ENCODE measurements around the gene PTTG2.
A peak's percentile ranks its signal among the peaks of the same experiment; 100 is the strongest.
"Not testable (repeated sequence)": the region's sequence is repeated elsewhere in the genome, so short reads cannot be mapped to it uniquely, and the experiment has no call there.

Gene PTTG2

DNA sequence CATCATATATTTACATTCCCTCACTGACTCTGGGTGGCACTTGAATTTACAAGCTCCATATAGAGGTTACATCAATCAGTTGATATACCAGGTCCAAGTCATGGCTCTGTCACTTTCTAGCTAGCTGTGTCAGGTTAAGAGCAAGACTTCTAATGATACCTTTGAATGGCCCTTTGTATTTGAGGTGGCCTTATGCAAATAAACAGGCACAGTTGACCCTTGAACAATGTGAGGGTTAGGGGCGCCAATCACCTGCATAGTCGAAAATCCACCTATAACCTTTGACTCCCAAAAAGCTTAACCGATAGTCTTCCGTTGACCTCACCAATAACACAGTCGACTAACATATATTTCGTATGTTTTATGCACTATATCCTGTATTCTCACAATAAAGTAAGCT lies 1.3 kb upstream of the PTTG2 start:
- DNase-seq: no peak

DNA sequence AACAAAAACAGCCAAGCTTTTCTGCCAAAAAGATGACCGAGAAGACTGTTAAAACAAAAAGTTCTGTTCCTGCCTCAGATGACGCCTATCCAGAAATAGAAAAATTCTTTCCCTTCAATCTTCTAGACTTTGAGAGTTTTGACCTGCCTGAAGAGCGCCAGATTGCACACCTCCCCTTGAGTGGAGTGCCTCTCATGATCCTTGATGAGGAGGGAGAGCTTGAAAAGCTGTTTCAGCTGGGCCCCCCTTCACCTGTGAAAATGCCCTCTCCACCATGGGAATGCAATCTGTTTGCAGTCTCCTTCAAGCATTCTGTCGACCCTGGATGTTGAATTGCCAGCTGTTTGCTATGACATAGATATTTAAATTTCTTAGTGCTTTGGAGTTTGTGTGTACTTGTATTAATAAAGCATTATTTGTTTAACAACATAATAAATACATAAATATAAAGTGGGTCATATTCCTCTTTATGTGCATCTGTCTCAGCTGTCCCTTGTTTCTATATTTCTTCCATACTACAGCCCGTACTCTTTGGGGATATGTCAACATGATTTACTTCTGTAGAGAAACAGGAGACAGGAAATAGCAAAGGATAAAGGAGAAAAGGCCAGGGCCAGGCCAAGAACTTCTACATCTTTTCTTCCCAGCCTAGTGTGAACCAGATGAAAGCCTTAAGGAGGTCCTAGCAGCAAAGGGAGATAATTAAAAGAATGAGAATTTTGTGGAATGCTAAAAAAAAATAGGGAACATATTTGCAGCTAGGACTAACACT lies 667 bp downstream of the PTTG2 start:
- DNase-seq: peak; percentile 50

DNA sequence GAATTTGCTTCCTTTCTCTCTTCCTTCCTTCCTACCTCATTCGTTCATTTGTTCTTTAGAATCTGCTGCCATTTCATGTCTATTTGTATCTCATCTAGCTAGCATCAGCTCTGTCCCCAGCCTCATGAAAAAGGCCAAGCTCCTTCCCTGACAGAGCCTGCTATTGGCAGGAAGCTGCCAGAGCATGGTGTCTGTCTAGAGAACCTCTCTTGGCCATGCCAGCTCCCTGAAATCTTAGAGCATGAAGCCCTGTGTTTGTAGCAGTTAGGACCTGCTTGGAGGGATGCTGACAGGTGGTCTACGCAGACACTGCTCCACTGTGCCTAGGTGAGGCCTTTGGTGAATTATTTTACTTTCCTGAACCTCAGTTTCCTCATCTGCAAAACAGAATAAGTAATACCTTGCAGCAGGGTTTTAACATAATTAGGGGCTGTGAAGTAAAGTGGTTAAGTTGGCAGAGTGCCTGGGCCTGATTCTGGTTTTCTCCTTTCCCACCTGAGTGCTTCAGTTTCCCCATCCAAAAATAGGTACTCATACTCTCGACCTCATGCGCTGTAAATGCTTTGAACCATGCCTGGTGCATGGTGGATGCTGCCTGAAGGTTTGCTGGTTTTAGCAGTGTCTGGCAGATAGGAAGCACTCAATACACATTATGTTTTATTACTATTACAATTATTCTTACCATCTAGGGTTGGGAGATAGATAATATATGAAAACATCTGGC lies 4.7 kb downstream of the PTTG2 start:
- DNase-seq: no peak

DNA sequence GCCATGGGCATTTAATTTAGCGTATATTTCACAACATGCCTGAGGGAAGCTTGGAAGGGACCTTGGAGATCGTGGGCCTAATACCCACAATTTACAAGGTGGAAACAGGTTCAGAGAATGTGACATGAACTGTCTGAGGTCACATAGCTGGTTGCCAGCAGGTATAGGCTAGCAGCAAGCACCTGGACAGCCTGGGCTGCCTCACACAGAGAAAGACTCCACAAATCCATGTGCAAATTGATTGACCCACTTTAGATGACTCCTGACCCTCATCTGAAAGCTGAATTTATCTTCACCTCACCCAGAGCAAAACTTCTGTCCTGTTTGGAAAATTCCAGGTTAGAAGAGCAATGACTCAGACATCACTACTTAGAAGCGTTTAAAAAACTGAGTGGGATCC lies 5.8 kb downstream of the PTTG2 start:
- DNase-seq: no peak

DNA sequence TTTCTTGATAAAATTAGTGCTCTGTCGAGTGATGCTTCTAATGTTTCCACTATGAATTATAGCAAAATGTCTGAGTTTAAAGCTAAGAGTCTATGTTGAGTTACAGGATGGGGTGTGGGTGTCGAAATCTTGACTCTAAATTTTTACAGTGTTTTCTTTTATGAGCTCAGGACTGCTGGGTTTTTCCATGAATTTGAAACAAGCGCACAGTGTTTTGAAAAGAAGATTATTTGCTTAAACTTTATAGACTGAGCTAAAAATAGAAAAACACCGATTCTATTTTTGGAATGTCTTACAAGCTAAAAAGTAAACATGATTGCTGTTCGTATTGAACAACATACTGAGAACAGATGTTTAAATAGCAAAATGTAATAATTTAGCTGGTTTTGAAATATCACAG lies 7.5 kb downstream of the PTTG2 start:
- no peak for DNase-seq

DNA sequence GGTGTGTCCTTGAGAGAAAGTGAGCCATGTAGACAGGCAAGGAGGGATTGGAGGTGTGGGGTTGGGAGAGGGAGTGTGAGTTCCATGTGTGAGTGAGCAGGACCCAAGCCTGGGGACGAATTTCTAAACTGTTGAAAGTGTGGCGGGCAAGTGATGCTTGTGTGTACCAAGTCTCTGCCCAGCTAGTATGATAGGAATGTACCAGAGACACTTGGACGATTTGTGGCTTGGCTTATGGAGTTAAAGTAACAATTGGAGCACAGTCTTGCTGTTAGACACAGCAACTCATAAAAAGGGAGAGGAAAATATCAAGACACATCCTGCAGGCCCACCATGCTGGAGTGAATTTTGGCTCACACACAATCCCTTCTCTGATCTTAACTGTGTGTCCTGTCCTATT lies 8.5 kb downstream of the PTTG2 start:
- no peak for DNase-seq

DNA sequence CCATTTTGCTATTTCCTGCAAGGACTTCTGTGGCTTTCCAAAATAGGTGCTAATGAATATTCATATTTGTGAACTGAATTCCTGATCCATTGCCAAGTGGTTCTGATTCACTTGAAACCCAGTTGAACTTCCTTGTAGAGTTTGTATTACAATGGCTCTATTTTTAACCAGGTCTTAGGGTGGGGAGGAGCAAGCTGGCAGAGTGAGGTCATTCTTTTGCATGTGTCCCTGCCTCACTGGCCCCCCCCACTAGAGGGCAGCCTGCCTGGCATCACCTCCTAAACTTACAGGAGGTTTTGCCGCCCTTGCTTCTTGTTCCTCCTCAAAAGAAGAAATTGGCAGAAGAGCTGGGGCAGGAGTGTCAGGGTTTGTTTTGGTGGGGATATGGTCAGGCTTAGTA lies 10.5 kb downstream of the PTTG2 start:
- peak; percentile 87 for DNase-seq

DNA sequence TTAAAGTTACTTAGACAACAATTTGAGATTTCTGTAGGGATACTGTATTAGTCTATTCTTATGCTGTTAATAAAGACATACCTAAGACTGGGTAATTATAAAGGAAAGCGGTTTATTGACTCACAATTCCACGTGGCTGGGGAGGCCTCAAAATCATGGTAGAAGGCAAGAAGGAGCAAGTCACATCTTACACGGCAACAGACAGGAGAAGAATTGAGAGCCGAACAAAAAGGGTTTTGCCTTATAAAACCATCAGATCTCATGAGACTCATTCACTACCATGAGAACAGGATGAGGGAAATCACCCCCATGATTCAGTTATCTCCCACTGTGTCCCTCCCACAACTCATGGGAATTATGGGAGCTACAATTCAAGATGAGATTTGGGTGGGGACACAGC lies 11.0 kb downstream of the PTTG2 start:
- DNase-seq: no peak

DNA sequence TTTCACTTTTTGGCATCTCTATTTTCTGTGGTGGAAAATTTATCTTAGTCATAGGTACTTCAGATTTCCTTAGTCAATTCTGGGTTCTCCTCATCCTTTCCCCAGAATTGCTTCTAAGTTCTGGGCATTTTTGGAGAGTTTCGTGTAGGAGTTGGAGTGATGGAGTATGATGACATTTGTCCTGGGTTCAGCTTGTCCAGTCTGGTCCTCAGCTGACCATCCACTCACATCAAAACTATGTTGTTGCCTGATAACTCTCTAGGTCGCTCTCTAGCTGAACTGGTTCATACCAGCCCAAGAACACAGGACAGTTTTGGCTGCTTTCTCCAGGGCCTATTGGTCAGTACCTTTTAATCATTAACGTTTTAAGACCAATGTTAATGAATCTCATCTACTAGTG lies 13.2 kb downstream of the PTTG2 start:
- no peak for DNase-seq

DNA sequence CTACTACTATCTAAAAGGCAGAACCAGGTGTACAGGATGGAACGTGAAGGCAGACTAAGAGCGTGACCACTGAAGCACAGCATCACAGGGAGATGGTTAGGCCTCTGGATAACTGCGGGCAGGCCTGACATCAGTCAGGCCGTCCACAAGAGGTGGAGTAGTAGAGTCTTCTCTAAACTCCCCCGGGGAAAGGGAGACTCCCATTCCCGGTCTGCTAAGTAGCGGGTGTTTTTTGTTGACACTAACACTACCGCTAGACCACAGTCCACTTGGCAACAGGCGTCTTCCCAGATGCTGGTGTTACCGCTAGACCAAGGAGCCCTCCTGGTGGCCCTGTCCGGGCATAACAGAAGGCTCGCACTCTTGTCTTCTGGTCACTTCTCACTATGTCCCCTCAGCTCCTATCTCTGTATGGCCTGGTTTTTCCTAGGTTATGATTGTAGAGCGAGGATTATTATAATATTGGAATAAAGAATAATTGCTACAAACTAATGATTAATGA lies 15.2 kb downstream of the PTTG2 start:
- DNase-seq: not testable (repeated sequence)

DNA sequence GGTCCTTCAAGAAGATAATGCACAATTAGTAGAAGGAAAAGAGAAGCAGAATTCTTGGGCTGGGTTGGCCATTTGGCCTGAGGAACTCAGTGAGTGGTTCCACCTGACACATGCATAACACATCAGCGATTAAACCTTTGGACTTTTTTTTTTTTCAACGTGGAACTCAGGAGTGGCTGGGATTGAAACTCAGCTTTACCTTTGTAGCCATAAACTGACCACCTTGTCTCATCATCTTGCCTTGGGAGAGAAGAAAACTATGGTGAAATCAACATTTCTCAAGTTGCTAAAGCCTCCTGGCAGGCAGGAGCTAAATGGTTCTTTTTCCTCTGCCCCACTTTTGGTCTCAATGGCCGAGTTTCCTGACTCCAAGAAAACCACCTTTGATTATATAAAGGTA lies 16.3 kb downstream of the PTTG2 start:
- DNase-seq: peak; percentile 66

DNA sequence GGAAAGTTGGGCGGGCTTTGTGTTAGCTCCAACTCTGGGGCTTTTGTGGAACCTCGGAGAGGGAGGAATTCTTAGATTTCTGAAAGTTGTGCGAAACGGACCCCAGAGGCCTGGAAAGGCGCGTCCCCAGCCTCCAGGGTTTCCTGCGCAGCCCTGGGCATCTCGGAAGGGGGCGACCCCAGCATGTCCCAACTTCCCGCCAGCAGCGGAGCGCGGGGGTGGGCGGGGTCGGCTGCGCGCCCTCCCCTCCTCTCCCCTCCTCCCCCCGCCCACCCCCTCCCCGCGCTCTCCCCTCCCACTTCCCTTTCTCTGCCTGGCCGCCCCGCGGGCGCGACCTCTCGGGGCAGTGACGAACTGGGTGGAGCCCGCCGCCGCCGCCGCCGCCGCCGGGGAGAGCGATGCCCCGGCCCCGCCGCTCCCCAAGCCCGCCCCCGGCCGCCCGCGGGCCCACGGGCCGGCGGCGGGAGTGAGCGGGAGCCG lies 16.8 kb downstream of the PTTG2 start:
- peak; percentile 93 for DNase-seq

DNA sequence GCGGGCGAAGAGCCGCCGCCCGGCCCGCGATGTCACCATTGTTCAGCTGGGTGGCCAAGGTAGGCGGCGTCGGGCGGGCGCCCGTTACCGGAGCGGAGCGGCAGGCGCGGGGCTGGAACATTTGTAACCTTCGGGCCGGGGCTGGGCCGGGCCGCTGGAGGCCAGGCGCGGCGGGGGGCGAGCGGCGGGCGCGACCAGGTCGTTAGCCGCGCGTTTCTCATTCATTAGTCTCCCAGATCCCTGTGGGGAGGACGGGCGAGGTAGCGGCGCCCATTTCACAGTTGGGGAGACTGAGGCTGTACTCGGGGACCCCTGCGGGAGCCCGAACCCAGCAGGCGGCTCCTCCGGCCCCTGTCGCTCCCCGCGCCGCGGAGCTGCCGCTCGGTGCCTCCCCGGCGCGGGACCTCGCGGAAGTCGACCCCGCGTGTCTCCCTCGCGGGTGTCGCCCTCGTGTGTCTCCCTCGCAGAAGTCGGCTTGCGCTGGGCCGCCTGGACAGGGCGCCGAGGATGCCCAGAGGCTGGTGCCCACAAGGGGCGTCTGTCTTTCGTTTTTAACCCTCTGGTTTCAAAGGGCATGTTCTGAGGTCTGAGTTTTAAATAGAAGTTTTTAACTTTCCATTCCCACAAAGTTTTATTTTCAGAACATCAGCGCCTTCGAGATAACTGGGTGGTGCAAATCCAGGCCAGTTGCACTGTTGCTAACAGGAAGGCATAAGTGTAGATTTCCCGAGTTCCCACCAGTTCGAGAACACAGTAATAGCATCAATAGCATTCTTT lies 17.5 kb downstream of the PTTG2 start:
- peak; percentile 92 for DNase-seq

DNA sequence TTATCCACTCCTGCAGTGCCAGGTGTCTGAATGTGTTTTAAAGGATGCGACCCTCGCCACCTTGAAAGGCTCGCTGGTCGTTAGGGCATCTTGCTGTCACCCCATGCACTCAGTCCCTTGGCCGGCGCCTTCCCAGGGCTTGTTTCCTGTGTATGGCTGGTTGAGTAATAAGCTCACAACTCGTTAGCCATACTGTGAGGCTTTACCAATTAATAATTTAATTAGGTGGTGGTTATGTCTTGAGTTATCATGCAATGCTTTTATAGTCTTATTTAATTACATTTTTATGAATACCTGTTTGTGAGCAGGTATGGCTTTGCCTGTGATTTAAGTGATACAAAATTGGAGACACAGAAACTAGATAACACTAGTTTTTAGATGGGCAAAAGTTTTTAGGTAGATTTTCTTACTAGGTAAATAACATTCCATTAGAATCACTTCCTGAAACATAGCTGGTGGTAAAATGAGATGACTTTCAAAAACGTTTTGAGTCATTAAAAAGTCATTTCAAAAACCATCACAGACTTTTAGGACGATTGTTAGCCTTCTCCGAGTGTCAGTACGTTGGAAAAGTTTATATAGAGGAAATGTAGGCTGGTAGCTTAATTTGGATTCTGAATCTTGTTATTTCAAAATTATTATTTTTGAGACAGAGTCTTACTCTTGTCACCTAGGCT lies 18.2 kb downstream of the PTTG2 start:
- peak; percentile 71 for DNase-seq

DNA sequence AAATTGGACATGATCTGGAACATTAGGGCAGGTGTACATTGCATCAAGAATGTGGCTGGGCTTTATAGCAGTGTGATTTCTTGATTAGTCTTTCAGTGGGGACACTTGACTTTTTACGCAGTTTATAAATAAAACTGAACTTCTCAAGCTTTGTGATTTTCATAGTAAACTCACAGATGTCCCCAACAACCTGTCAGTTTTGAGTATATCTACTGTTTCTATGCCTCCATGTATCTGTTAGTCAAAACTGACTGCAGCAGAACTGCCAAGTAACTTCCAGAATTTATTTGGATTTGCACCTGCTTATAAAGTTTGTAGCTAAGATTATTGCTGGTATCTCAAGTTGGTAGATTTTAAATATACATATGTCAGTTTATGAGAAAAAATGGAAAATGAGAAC lies 20.0 kb downstream of the PTTG2 start:
- peak; percentile 18 for DNase-seq

DNA sequence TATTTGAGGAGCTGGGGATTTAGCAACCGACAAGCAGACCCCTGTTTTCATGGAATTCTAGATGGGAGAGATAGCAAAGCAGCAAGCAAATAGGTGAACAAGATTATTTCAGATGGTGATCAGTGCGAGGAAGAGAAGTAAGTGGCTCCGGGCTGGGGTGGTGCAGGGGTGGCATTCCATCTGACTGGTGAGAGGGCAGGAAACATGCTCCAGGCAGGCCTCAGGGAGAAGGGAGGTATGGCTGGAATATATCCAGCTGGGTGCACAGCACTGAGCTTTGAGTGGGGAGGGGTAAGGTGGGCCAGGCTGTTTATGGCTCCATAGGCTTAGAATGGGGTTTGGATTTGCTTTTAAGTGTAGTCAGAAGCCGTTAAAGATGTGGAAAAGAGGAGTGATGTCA lies 21.2 kb downstream of the PTTG2 start:
- DNase-seq: peak; percentile 27

DNA sequence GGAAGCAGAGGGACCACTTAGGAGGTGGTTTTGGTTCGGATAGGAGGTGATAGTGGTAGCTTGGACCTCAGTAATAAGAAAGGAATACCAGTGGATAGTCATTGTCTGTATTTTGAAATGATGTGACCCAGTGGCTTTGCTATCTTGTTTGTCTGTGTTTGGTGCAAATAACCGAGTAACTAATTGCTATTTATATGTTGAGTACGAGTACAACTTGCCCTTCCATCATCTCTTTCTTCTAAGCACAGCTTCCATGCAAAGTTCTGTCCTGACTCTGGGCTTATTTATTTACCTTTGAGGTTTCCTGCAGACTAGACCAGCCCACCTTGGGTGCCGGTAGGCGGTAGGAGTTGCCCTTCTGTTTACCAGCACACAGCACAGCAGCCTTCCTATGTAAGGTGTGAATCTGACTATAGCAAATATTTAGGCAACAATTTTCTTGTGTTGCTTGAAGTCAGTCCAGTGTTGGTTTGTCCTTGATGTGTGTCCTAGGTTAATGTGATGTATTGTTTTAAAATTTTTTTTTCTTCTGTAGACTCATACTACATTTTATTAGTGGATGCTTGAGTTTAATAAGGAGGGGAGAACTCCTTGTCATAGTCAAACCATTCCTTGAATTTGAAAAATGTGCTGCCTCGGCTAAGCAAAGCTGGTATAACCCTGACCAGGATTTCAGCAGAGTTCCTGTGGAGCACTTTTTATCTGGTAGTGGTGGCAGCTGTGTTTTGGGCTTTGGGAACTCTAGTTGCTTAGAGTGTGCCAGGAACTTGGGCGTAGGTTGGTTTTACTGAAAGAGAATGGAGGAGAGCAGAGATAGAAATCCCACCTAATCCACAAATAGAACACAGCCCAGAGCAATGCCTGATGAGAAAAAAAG lies 21.9 kb downstream of the PTTG2 start:
- DNase-seq: peak; percentile 62

DNA sequence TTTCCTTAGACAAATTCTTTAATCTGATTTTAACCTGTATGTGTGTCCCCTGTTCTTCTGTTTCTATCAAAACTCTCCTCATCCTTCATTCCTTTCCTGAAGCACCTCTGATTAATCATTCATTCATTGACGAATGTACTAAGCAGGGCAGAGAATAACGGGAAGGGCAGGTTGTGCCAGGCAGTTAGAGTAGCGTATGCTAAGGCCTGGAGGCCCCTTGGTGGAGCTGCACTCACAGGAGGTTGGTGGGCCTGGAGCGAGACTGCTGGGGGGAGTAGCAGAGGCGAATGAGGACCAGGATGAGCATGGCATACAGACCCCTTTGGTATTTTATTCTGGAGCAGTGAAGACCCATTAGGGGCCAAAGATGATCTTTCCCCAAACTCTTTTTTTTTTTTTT lies 22.5 kb downstream of the PTTG2 start:
- peak; percentile 27 for DNase-seq

DNA sequence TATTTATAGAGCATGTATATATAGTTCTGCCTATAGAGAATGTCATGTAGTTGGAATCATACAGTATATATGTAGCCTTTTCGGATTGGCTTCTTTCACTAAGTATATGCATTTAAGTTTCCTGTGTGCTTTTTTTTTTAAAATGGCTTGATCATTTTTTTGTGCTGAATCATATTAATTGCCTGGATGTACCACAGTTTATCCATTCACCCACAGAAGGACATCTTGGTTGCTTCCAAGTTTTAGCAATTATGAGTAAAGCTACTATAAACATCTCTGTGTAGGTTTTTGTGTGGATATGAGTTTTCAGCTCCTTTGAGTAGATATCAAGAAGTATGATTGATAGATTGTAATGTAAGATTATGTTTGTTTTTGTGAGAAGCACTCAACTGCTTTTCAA lies 23.8 kb downstream of the PTTG2 start:
- DNase-seq: no peak

DNA sequence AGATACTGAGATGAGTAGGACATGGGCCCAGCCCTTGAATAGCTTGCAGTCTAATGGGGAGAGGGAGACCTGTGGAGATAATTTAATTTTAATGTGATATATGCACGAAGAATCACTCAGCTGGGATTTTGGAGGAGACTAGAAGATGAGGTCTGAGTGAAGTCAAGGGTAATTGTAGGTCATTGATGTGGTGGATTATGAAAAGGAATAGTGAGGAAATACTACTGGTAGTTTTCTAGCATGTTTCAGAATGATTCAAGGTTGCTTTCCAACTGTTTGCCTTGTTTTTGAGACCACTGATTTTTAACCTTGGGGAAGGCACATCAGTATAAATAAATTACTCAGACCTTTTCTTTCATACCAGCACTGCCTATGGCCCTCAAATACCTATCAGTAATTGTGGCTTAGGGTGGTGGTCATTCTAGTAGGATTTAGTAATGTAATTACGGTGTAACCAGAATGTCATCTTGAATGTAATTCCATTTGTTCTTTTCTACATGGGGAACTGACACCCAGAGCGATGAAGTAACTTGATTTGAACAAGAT lies 25.6 kb downstream of the PTTG2 start:
- no peak for DNase-seq

DNA sequence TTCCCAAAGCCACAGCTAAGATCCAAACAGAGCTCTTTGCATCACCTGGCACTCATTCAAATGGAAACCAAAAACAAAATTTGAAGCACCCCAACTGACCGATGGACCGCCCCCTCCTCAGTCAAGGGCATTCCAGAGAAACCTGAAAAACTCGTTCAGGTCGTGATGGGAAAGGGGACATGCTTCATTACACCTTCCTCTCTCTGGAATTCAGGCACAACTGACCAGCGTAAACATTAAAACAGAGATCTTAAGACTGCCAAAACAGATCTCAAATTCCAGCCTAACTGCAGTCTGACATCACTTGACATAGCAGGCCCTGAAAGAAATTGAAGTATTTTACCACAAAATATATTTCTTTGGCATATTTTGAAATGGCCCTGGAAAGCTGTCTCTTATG lies 28.5 kb downstream of the PTTG2 start:
- DNase-seq: peak; percentile 61
